ENCODE data around the gene MTCH1. TPM values are rescaled to one million over a fixed set of nuclear protein-coding genes. Genes with fewer than 3 reads are reported as not detected.

Gene MTCH1
- total RNA-seq, 1 donor from 2014 or later: 194 TPM

DNA sequence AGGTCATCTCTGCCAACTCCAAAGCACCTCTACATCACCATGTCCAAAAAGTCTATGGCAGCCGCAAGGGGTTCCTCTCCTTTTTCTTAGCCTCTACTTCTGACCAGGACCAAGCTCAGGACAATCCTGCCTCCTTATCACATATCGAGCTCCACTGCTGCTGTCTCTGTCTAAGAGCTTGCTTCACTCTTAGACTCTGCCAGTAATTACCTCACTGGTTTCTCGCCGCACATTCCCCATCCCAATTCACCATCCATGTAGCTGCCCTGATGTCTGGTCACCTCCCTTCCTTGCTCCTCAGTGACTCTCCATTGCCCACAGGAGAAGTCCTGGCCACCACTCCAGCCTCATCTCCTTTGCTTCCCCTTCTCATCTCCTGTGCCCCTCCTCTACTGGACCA, 55.5 kb downstream of the MTCH1 start:
- DNase-seq: no peak
- ATAC-seq: no peak
- no peaks in the 10 kb centered on the region for H3K9me3 ChIP-seq
- TF ChIP-seq, protein P1, sequence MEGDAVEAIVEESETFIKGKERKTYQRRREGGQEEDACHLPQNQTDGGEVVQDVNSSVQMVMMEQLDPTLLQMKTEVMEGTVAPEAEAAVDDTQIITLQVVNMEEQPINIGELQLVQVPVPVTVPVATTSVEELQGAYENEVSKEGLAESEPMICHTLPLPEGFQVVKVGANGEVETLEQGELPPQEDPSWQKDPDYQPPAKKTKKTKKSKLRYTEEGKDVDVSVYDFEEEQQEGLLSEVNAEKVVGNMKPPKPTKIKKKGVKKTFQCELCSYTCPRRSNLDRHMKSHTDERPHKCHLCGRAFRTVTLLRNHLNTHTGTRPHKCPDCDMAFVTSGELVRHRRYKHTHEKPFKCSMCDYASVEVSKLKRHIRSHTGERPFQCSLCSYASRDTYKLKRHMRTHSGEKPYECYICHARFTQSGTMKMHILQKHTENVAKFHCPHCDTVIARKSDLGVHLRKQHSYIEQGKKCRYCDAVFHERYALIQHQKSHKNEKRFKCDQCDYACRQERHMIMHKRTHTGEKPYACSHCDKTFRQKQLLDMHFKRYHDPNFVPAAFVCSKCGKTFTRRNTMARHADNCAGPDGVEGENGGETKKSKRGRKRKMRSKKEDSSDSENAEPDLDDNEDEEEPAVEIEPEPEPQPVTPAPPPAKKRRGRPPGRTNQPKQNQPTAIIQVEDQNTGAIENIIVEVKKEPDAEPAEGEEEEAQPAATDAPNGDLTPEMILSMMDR (IDR thresholded peaks at IDR 0.05): no peak
- H3K4me3 ChIP-seq: no peak overlapping the region
- no peak overlapping the region for H3K27ac ChIP-seq
- intact Hi-C loops (cut with DNase I): no loop called here
- H3K27me3 ChIP-seq: no peaks in the 10 kb centered on the region
- H3K36me3 ChIP-seq: peaks cover 3% of the 10 kb centered on the region
- H3K4me1 ChIP-seq: peaks cover 22% of the 10 kb centered on the region

DNA sequence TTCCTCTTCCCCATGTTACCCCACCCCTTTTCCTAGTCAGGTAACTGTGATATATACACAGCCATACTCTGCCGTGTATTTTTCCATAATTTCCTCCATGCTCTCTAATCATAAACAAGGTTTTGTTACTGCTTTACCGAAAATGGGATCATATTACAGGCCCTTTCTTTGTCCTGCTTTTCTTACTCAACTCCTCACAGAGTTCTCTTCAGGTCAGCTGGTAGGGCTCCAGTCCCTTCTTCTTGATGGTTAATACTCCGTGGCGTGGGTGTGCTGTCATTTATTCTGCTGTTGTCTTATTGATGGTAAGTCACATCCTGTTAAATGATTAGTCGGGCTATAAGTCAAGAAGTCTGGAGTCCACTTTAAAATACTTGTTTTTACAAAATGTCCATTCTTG, 56.4 kb downstream of the MTCH1 start:
- Histone ChIP-seq H3K4me3 (no peak overlapping the region), H3K4me1 (peaks cover 22% of the 10 kb centered on the region), H3K27me3 (no peaks in the 10 kb centered on the region), H3K36me3 (peaks cover 12% of the 10 kb centered on the region), H3K27ac (no peak overlapping the region), H3K9me3 (no peaks in the 10 kb centered on the region)
- ATAC-seq (no peak), DNase-seq (no peak)
- intact Hi-C loops (cut with DNase I): no loop called here
- TF ChIP-seq, protein P1 (IDR thresholded peaks at IDR 0.05): no peak

DNA sequence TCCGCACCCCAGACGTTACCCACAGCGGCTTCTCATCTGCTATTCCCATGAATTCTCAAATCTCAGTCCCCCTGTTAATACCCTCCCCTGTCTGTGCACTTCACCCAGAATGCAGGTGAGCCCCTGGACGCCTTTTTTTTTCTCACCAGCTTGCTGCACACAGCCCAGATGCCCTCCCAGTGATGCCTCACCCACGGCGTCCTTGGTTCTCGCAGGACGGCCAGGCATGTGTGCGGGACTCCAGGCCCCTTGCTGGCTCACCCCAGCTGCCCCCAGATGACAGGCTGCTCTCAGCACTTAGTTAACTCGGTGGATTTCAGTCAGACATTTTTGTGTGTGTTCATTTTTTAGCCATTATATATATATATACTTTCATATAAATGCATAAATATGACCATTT, 56.8 kb downstream of the MTCH1 start:
- H3K9me3 ChIP-seq: no peaks in the 10 kb centered on the region
- no peaks in the 10 kb centered on the region for H3K27me3 ChIP-seq
- H3K36me3 ChIP-seq: peaks cover 16% of the 10 kb centered on the region
- TF ChIP-seq, protein P1 (IDR thresholded peaks at IDR 0.05): no peak
- no peak for ATAC-seq
- H3K4me3 ChIP-seq: no peak overlapping the region
- intact Hi-C loops (cut with DNase I): no loop called here
- peaks cover 22% of the 10 kb centered on the region for H3K4me1 ChIP-seq
- no peak overlapping the region for H3K27ac ChIP-seq
- DNase-seq: no peak

DNA sequence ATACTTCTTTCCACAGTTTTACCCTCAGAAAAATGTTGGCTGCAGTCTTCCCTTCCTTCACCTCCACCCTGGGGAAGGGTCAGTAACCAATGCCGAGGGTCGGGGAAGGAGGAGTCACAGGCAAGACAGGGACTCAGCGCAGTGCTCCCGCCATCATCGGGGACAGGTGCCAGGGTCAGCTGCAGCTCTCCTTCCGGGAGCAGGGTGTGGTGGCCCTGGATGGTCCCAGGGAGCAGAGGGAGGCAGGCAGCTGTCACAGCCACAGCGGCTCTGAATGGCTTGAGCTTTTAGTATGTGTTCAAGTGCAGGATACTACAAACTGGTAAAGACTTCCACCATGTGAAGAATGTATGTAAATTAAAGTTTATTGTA, 57.5 kb downstream of the MTCH1 start:
- Histone ChIP-seq H3K27ac (no peak overlapping the region), H3K4me1 (peaks cover 22% of the 10 kb centered on the region), H3K27me3 (no peaks in the 10 kb centered on the region), H3K4me3 (no peak overlapping the region), H3K9me3 (no peaks in the 10 kb centered on the region), H3K36me3 (peaks cover 23% of the 10 kb centered on the region)
- DNase-seq (no peak), ATAC-seq (peak; percentile 5)
- intact Hi-C loops (cut with DNase I): no loop called here
- TF ChIP-seq, protein P1 (IDR thresholded peaks at IDR 0.05): no peak

DNA sequence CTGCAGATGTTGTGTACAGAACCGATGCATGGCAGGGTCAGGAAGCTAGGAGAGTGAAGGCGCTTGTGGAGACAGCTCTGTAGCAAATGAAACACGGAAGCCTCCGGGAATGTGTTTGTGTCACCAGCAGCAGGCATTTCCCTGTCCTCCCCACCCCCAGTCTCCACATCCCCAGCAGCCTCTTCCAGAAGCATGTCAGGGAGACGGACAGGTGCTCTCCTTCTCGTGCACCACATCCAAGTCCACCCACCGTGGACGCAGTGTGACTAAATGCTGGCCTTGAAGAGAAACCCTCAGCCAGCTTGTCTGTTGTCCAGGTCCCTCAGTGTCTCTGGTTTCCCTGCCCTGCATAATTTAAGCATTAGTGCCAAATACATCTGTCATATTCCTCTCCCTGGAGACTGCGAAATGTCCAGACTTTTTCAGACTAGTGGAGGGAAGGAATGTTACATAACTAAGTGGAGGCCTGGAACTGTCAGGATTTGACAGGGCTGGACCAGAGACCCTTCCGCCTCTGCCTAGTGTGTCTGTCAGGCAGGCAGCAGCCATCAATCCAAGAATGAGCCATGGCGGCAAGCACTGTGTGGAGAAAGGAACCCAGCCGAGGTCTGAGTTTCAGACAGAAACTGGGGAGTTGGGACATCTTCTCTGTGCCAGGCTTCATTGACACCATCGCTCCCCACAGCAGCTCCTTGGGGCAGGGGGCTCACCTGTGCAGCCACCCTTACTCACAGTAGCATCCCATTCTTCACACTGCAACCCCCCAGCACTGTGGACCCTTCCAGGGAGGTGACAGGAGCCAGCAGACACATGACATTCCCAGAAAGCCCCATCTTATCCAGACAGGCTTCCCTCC, 58.1 kb downstream of the MTCH1 start:
- ATAC-seq (peak; percentile 34), DNase-seq (no peak)
- no peaks in the 10 kb centered on the region for H3K27me3 ChIP-seq
- intact Hi-C loops (cut with DNase I): no loop called here
- TF ChIP-seq, protein P1 (IDR thresholded peaks at IDR 0.05): no peak
- H3K4me3 ChIP-seq: no peak overlapping the region
- no peaks in the 10 kb centered on the region for H3K9me3 ChIP-seq
- peaks cover 26% of the 10 kb centered on the region for H3K36me3 ChIP-seq
- H3K4me1 ChIP-seq: peaks cover 22% of the 10 kb centered on the region
- peak overlapping the region; percentile 42 for H3K27ac ChIP-seq

Measured in upper lobe of right lung (tissue), 1 donor.